ENCODE results near the gene DACH1.
A peak's percentile ranks its signal among the peaks of the same experiment; 100 is the strongest.

Gene DACH1

GRCh38 chr13:71536201-71536600 is 330.8 kb downstream of the DACH1 start:
- H3K4me3 ChIP-seq (ENCODE audit: low read length) = no peak overlapping the region
- no peak overlapping the region for H3K18ac ChIP-seq (ENCODE audit: low read length)
- H3K4ac ChIP-seq (ENCODE audit: low read depth, low read length) = no peak overlapping the region
- DNase-seq = peak; percentile 25
- WGBS (ENCODE audit: extremely low coverage, insufficient coverage, low lambda C conversion rate) = no CpG with 5 or more reads among the region's 2 CpGs
- H3K36me3 ChIP-seq (ENCODE audit: control insufficient read depth, insufficient read depth, low read length) = no peaks in the 10 kb centered on the region
- H3K9ac ChIP-seq (ENCODE audit: low read length) = no peak overlapping the region
- H3K27ac ChIP-seq (ENCODE audit: low read depth, low read length) = no peak overlapping the region
- H2AK5ac ChIP-seq (ENCODE audit: low read length) = no peak overlapping the region
- H3K4me2 ChIP-seq (ENCODE audit: low read length) = no peak overlapping the region
- H2BK5ac ChIP-seq (ENCODE audit: low read length) = no peak overlapping the region
- H3K4me1 ChIP-seq (ENCODE audit: control insufficient read depth, low read depth, low read length) = no peaks in the 10 kb centered on the region
- no peak overlapping the region for H2BK120ac ChIP-seq (ENCODE audit: low read depth, low read length)
- H3K56ac ChIP-seq (ENCODE audit: low read length) = no peak overlapping the region
- H4K5ac ChIP-seq (ENCODE audit: low read length) = no peak overlapping the region
- H3K27me3 ChIP-seq (ENCODE audit: insufficient read depth, low read length, poor library complexity) = no peaks in the 10 kb centered on the region
- H3K79me2 ChIP-seq (ENCODE audit: control insufficient read depth, insufficient read depth, low read length) = no peaks in the 10 kb centered on the region
- H4K8ac ChIP-seq (ENCODE audit: low read depth, low read length) = no peak overlapping the region
- no peak overlapping the region for H3K23ac ChIP-seq (ENCODE audit: low read length)
- no peak overlapping the region for H2BK15ac ChIP-seq (replicated peaks; ENCODE audit: low read depth)
- H3K79me1 ChIP-seq (ENCODE audit: low read length) = no peaks in the 10 kb centered on the region

- H3K27ac ChIP-seq (ENCODE audit: low read depth, low read length) = no peak overlapping the region
- H3K79me1 ChIP-seq (ENCODE audit: low read length) = no peaks in the 10 kb centered on the region
- no peak overlapping the region for H2BK120ac ChIP-seq (ENCODE audit: low read depth, low read length)
- no peak overlapping the region for H3K18ac ChIP-seq (ENCODE audit: low read length)
- H3K23ac ChIP-seq (ENCODE audit: low read length) = no peak overlapping the region
- H3K4me2 ChIP-seq (ENCODE audit: low read length) = no peak overlapping the region
- no peak overlapping the region for H4K5ac ChIP-seq (ENCODE audit: low read length)
- no peaks in the 10 kb centered on the region for H3K27me3 ChIP-seq (ENCODE audit: insufficient read depth, low read length, poor library complexity)
- no peaks in the 10 kb centered on the region for H3K79me2 ChIP-seq (ENCODE audit: control insufficient read depth, insufficient read depth, low read length)
- H3K9ac ChIP-seq (ENCODE audit: low read length) = no peak overlapping the region
- no peak overlapping the region for H3K56ac ChIP-seq (ENCODE audit: low read length)
- no peak overlapping the region for H2BK15ac ChIP-seq (replicated peaks; ENCODE audit: low read depth)
- no CpG with 5 or more reads among the region's 16 CpGs for WGBS (ENCODE audit: extremely low coverage, insufficient coverage, low lambda C conversion rate)
- no peak overlapping the region for H2AK5ac ChIP-seq (ENCODE audit: low read length)
- no peak overlapping the region for H4K8ac ChIP-seq (ENCODE audit: low read depth, low read length)
- DNase-seq = no peak
- no peak overlapping the region for H2BK5ac ChIP-seq (ENCODE audit: low read length)
- H3K4ac ChIP-seq (ENCODE audit: low read depth, low read length) = no peak overlapping the region
- H3K4me3 ChIP-seq (ENCODE audit: low read length) = no peak overlapping the region
- no peaks in the 10 kb centered on the region for H3K36me3 ChIP-seq (ENCODE audit: control insufficient read depth, insufficient read depth, low read length)
- H3K4me1 ChIP-seq (ENCODE audit: control insufficient read depth, low read depth, low read length) = no peaks in the 10 kb centered on the region
Observed at GRCh38 chr13:71524613-71525304, 342.2 kb downstream of the DACH1 start.

- no peak overlapping the region for H4K5ac ChIP-seq (ENCODE audit: low read length)
- no peaks in the 10 kb centered on the region for H3K79me1 ChIP-seq (ENCODE audit: low read length)
- H3K18ac ChIP-seq (ENCODE audit: low read length) = no peak overlapping the region
- no peak overlapping the region for H2BK120ac ChIP-seq (ENCODE audit: low read depth, low read length)
- H3K79me2 ChIP-seq (ENCODE audit: control insufficient read depth, insufficient read depth, low read length) = no peaks in the 10 kb centered on the region
- H2AK5ac ChIP-seq (ENCODE audit: low read length) = no peak overlapping the region
- no peaks in the 10 kb centered on the region for H3K4me1 ChIP-seq (ENCODE audit: control insufficient read depth, low read depth, low read length)
- H3K4me3 ChIP-seq (ENCODE audit: low read length) = no peak overlapping the region
- H4K8ac ChIP-seq (ENCODE audit: low read depth, low read length) = no peak overlapping the region
- no peak overlapping the region for H3K9ac ChIP-seq (ENCODE audit: low read length)
- DNase-seq = no peak
- no peaks in the 10 kb centered on the region for H3K36me3 ChIP-seq (ENCODE audit: control insufficient read depth, insufficient read depth, low read length)
- H2BK15ac ChIP-seq (replicated peaks; ENCODE audit: low read depth) = no peak overlapping the region
- no peak overlapping the region for H3K56ac ChIP-seq (ENCODE audit: low read length)
- H3K4ac ChIP-seq (ENCODE audit: low read depth, low read length) = no peak overlapping the region
- H3K27me3 ChIP-seq (ENCODE audit: insufficient read depth, low read length, poor library complexity) = no peaks in the 10 kb centered on the region
- H3K4me2 ChIP-seq (ENCODE audit: low read length) = no peak overlapping the region
- no peak overlapping the region for H3K27ac ChIP-seq (ENCODE audit: low read depth, low read length)
- WGBS (ENCODE audit: extremely low coverage, insufficient coverage, low lambda C conversion rate) = no CpG with 5 or more reads among the region's 3 CpGs
- H3K23ac ChIP-seq (ENCODE audit: low read length) = no peak overlapping the region
- no peak overlapping the region for H2BK5ac ChIP-seq (ENCODE audit: low read length)
Observed at GRCh38 chr13:71524245-71524612, 342.8 kb downstream of the DACH1 start.

GRCh38 chr13:71522941-71523526 is 344.0 kb downstream of the DACH1 start:
- Histone ChIP-seq H3K4me2 (ENCODE audit: low read length) (no peak overlapping the region), H2AK5ac (ENCODE audit: low read length) (no peak overlapping the region), H3K4ac (ENCODE audit: low read depth, low read length) (no peak overlapping the region), H3K9ac (ENCODE audit: low read length) (no peak overlapping the region), H3K18ac (ENCODE audit: low read length) (no peak overlapping the region), H3K27ac (ENCODE audit: low read depth, low read length) (no peak overlapping the region), H3K23ac (ENCODE audit: low read length) (no peak overlapping the region), H2BK15ac (replicated peaks; ENCODE audit: low read depth) (no peak overlapping the region), H3K4me3 (ENCODE audit: low read length) (no peak overlapping the region), H4K8ac (ENCODE audit: low read depth, low read length) (no peak overlapping the region), H2BK120ac (ENCODE audit: low read depth, low read length) (no peak overlapping the region), H3K27me3 (ENCODE audit: insufficient read depth, low read length, poor library complexity) (no peaks in the 10 kb centered on the region), H3K79me2 (ENCODE audit: control insufficient read depth, insufficient read depth, low read length) (no peaks in the 10 kb centered on the region), H3K56ac (ENCODE audit: low read length) (no peak overlapping the region), H2BK5ac (ENCODE audit: low read length) (no peak overlapping the region), H3K4me1 (ENCODE audit: control insufficient read depth, low read depth, low read length) (no peaks in the 10 kb centered on the region), H3K36me3 (ENCODE audit: control insufficient read depth, insufficient read depth, low read length) (no peaks in the 10 kb centered on the region), H3K79me1 (ENCODE audit: low read length) (no peaks in the 10 kb centered on the region), H4K5ac (ENCODE audit: low read length) (no peak overlapping the region)
- DNase-seq = no peak
- WGBS (ENCODE audit: extremely low coverage, insufficient coverage, low lambda C conversion rate) = no CpG with 5 or more reads among the region's 4 CpGs

- no peak for DNase-seq
- Histone ChIP-seq H3K36me3 (ENCODE audit: control insufficient read depth, insufficient read depth, low read length) (no peaks in the 10 kb centered on the region), H3K56ac (ENCODE audit: low read length) (no peak overlapping the region), H3K4me1 (ENCODE audit: control insufficient read depth, low read depth, low read length) (no peaks in the 10 kb centered on the region), H2BK5ac (ENCODE audit: low read length) (no peak overlapping the region), H2AK5ac (ENCODE audit: low read length) (no peak overlapping the region), H4K8ac (ENCODE audit: low read depth, low read length) (no peak overlapping the region), H3K27me3 (ENCODE audit: insufficient read depth, low read length, poor library complexity) (no peaks in the 10 kb centered on the region), H3K79me2 (ENCODE audit: control insufficient read depth, insufficient read depth, low read length) (no peaks in the 10 kb centered on the region), H3K23ac (ENCODE audit: low read length) (no peak overlapping the region), H2BK120ac (ENCODE audit: low read depth, low read length) (no peak overlapping the region), H3K79me1 (ENCODE audit: low read length) (no peaks in the 10 kb centered on the region), H3K18ac (ENCODE audit: low read length) (no peak overlapping the region), H3K4me3 (ENCODE audit: low read length) (no peak overlapping the region), H3K9ac (ENCODE audit: low read length) (no peak overlapping the region), H4K5ac (ENCODE audit: low read length) (no peak overlapping the region), H3K27ac (ENCODE audit: low read depth, low read length) (no peak overlapping the region), H3K4ac (ENCODE audit: low read depth, low read length) (no peak overlapping the region), H2BK15ac (replicated peaks; ENCODE audit: low read depth) (no peak overlapping the region), H3K4me2 (ENCODE audit: low read length) (no peak overlapping the region)
- WGBS (ENCODE audit: extremely low coverage, insufficient coverage, low lambda C conversion rate) = no CpG with 5 or more reads among the region's 2 CpGs
Observed at GRCh38 chr13:71517004-71517403, 350.0 kb downstream of the DACH1 start.

GRCh38 chr13:71516521-71516920 is 350.5 kb downstream of the DACH1 start:
- H3K79me1 ChIP-seq (ENCODE audit: low read length) = no peaks in the 10 kb centered on the region
- H3K4ac ChIP-seq (ENCODE audit: low read depth, low read length) = no peak overlapping the region
- no peaks in the 10 kb centered on the region for H3K36me3 ChIP-seq (ENCODE audit: control insufficient read depth, insufficient read depth, low read length)
- no CpG with 5 or more reads among the region's 3 CpGs for WGBS (ENCODE audit: extremely low coverage, insufficient coverage, low lambda C conversion rate)
- no peak overlapping the region for H3K4me3 ChIP-seq (ENCODE audit: low read length)
- H3K79me2 ChIP-seq (ENCODE audit: control insufficient read depth, insufficient read depth, low read length) = no peaks in the 10 kb centered on the region
- H2BK120ac ChIP-seq (ENCODE audit: low read depth, low read length) = no peak overlapping the region
- no peaks in the 10 kb centered on the region for H3K27me3 ChIP-seq (ENCODE audit: insufficient read depth, low read length, poor library complexity)
- H3K9ac ChIP-seq (ENCODE audit: low read length) = no peak overlapping the region
- H3K23ac ChIP-seq (ENCODE audit: low read length) = no peak overlapping the region
- H4K5ac ChIP-seq (ENCODE audit: low read length) = no peak overlapping the region
- no peak overlapping the region for H4K8ac ChIP-seq (ENCODE audit: low read depth, low read length)
- H3K4me1 ChIP-seq (ENCODE audit: control insufficient read depth, low read depth, low read length) = no peaks in the 10 kb centered on the region
- no peak overlapping the region for H3K56ac ChIP-seq (ENCODE audit: low read length)
- H3K4me2 ChIP-seq (ENCODE audit: low read length) = no peak overlapping the region
- H2BK15ac ChIP-seq (replicated peaks; ENCODE audit: low read depth) = no peak overlapping the region
- no peak overlapping the region for H3K18ac ChIP-seq (ENCODE audit: low read length)
- no peak overlapping the region for H2BK5ac ChIP-seq (ENCODE audit: low read length)
- no peak overlapping the region for H2AK5ac ChIP-seq (ENCODE audit: low read length)
- no peak for DNase-seq
- H3K27ac ChIP-seq (ENCODE audit: low read depth, low read length) = no peak overlapping the region
